Measurements from ENCODE around the gene SH3RF1.

DNA sequence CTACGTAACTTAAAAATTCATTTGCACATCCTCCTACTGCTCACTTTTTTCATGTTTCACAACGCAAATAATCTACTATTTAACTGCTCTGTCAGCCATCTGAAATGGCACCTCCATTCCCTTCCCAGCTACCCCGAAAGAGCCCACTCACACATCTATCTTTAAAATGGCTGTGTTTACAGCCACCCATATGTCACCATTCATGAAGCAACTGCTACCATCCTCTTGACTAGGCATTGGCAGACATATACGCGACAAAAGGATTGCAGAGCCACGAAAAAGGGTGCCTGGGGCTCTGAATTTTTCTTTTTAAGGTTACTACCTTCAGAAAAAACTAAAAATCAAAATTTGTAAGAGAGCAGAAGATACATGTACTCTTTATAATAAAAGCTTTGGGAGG, 11.5 kb downstream of the SH3RF1 start:
- TF ChIP-seq, protein P1, sequence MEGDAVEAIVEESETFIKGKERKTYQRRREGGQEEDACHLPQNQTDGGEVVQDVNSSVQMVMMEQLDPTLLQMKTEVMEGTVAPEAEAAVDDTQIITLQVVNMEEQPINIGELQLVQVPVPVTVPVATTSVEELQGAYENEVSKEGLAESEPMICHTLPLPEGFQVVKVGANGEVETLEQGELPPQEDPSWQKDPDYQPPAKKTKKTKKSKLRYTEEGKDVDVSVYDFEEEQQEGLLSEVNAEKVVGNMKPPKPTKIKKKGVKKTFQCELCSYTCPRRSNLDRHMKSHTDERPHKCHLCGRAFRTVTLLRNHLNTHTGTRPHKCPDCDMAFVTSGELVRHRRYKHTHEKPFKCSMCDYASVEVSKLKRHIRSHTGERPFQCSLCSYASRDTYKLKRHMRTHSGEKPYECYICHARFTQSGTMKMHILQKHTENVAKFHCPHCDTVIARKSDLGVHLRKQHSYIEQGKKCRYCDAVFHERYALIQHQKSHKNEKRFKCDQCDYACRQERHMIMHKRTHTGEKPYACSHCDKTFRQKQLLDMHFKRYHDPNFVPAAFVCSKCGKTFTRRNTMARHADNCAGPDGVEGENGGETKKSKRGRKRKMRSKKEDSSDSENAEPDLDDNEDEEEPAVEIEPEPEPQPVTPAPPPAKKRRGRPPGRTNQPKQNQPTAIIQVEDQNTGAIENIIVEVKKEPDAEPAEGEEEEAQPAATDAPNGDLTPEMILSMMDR (IDR thresholded peaks at IDR 0.05; ENCODE audit: control extremely low read depth in 1 of 3, insufficient read depth in 1 of 3, low read depth in 1 of 3, low read length in 3 of 3), result no peak
- no peak for TF ChIP-seq YY1 (IDR thresholded peaks at IDR 0.05; ENCODE audit: low read depth, low read length)
- TF ChIP-seq SP2 (IDR thresholded peaks at IDR 0.05; ENCODE audit: low read length), result no peak
- TF ChIP-seq EZH2 (IDR thresholded peaks at IDR 0.05; ENCODE audit: low read depth, low read length, severe bottlenecking), result no peak
- TF ChIP-seq BCL11A (IDR thresholded peaks at IDR 0.05; ENCODE audit: low read depth in 2 of 2, low read length in 2 of 2), result no peak
- no peak for TF ChIP-seq JUND (IDR thresholded peaks at IDR 0.05; ENCODE audit: low read length)
- no peak for TF ChIP-seq JUN (IDR thresholded peaks at IDR 0.05; ENCODE audit: low read depth, low read length)
- no peak for TF ChIP-seq RFX5 (IDR thresholded peaks at IDR 0.05; ENCODE audit: borderline replicate concordance, low read depth, low read length)
- no peak for TF ChIP-seq EP300 (IDR thresholded peaks at IDR 0.05; ENCODE audit: borderline replicate concordance in 1 of 2, low read depth in 2 of 2, low read length in 2 of 2)
- no peak for TF ChIP-seq EGR1 (IDR thresholded peaks at IDR 0.05; ENCODE audit: borderline replicate concordance, low read depth, low read length)
- TF ChIP-seq RAD21 (IDR thresholded peaks at IDR 0.05 in 1 of 2, conservative IDR thresholded peaks at IDR 0.05 in 1 of 2; ENCODE audit: low read depth in 2 of 2, low read length in 2 of 2), result no peak
- TF ChIP-seq ZNF274 (IDR thresholded peaks at IDR 0.05; ENCODE audit: borderline replicate concordance, extremely low read depth, low read length), result no peak
